GM18502 (cell line): ENCODE data around the gene MAMDC2.
"Not testable (repeated sequence)": the region's sequence is repeated elsewhere in the genome, so short reads cannot be mapped to it uniquely, and the experiment has no call there.

ENCODE experiments used
- ATAC-seq: cut with Tn5 transposase; IDR thresholded peaks from one replicate; pipeline ENCODE4 v1.9.1; 2021; ENCODE audit warnings: mild to moderate bottlenecking; ENCODE audit not compliant: unreplicated experiment, poor library complexity

Gene MAMDC2

GRCh38 chr9:70035691-70036090 lies 8.0 kb upstream of the MAMDC2 start:
- ATAC-seq = no peak

- ATAC-seq = no peak
Observed at GRCh38 chr9:70036641-70037040, 7.0 kb upstream of the MAMDC2 start.

GRCh38 chr9:70038171-70038621 lies 5.5 kb upstream of the MAMDC2 start:
- not testable (repeated sequence) for ATAC-seq

GRCh38 chr9:70040376-70040903 lies 3.2 kb upstream of the MAMDC2 start:
- ATAC-seq = no peak

DNA sequence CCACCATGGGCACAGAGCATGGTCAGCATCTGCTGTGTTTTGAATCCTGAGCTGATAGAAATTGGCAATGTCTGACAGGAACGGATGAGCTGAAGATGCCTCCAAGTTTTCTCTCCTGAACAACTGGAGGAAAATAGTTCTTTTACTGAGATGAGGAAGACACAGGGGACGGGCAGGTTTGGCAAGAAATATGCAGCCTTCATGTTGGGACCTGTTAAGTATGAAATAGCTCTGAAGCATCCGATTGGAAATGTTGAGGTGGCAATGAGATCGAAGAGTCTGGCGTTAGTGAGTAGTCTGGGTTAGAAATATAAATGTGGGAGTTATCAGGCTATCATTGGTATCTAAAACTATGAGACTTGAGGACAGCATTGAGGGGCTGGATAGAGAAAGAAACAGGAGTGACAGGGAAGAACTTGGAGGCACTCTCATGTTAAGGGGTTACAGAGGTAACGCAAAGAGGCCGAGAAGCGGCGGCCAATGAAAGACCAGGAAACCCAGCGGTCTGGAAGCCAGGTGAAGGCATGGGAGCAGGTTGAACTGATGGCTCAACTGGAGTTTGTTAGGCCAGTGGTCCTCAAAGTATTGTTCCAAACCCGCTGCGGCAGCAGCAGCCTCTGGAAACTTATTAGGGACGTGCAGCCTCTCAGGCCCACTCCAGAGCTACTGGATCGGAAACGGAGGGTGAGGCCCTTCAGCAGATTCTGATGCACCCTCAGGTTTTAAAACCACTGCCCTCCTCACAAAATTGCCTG lies 1.0 kb upstream of the MAMDC2 start:
- ATAC-seq = no peak

- no peak for ATAC-seq
Observed at GRCh38 chr9:70043285-70043684, 363 bp upstream of the MAMDC2 start.

DNA sequence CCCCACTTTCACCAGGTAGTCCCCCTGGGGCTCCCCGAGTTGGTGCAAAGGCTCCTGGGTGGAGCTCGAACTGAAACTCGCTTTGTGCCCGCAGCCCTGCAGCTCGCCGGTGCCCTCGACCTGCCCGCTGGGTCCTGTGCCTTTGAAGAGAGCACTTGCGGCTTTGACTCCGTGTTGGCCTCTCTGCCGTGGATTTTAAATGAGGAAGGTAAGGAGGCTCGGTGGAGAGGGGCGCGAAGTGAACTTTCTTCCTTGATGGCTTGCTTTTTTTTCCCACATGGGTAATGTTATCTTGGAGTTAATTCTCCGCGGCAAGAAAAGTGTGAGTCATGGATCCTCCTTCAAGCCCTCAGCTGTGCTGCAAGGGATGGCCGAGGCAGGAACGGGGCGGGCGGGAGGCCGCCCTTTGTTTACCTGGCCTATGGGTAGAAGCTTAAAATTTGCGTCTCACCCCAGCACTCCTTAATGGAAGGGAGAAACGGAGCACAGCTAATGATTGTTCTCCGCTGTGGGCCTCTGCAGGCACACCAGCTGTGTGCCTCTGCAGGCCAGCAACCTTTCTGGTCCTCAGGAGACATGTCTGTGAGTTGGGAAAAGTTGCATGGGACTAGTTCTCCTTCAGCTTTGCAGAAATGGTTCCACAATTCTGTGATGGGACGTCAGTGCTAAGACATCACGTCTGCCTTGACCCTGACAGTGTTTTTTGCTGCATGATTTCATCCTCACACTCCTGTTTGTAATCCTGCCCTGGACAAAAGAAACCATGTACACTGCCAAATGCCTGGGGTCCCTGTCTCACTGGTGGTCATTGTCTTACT lies 1.1 kb downstream of the MAMDC2 start:
- ATAC-seq = no peak

DNA sequence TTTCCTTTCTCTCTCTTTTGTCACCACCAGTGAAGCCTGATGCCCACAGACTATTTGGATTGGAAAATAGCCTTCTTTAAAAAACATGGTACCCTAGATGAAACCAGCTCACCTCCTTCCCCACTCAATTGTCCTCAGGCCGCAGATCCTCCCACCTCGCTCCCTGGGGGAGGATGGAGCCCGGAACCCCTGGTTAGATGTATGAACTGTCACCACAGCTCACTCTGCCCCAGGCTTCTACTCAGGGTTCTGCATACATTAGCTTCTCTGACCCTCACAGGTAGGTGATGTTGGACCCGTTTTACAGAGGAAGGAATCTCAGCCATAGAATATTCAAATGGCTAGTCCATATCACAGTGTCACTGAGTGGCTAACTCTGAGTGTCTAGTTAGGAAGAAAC lies 1.8 kb downstream of the MAMDC2 start:
- ATAC-seq = no peak

DNA sequence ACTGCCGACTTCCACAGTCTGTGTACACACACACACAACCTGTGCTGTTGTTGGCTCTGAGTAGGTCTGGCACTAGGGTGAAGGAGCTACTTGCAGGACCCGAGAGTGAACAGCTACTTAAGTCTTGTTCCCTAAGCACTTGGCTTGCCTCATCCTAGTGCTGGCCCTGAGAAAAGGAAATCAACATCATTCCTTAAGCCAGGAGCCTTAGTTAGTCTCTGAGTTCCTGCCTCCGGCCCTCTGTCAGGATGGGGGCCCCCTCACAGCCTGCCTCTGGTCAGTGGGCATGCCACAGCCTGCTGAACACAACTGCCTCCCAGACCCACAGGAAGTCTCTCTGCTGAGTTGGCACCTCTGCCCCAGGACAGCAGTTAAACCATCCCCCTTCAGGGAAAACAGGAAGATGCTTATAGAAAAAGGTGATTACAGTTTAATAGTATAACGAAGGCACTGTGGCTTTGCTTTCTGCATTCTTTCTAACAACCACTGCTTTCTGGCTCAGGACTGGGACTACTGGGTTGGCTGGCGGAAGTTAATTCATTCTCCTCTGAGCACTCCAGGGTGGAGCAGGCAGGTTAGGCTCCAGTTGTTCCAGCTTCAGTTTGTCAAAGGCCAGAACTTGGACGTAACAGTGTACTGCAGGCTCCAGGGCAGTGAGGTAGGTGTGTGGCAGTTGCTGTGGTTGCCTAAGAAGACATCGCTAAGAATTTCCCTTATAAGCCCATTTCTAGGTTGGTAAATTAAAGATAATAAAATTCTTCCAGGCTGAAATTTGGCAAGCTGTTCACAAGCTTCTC lies 2.8 kb downstream of the MAMDC2 start:
- no peak for ATAC-seq

DNA sequence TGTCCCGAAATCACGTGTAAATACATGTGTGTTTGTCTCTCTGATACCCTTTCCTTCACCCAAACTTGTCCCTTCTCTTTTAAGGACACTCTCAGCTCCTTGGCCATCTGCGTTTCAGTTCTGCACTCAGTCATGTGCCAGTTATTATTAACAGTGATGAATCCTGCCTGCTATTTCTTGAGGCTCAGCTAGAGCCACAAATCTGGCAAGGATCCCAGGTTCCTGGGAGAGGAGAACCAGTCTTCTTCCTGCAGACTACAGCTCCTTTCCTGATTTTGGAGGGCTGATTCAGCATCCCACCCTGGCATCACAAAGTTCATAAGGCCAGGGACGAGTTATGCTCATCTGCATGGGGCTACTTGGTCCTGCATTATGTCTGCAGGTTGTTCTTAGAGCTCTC lies 5.6 kb downstream of the MAMDC2 start:
- no peak for ATAC-seq

DNA sequence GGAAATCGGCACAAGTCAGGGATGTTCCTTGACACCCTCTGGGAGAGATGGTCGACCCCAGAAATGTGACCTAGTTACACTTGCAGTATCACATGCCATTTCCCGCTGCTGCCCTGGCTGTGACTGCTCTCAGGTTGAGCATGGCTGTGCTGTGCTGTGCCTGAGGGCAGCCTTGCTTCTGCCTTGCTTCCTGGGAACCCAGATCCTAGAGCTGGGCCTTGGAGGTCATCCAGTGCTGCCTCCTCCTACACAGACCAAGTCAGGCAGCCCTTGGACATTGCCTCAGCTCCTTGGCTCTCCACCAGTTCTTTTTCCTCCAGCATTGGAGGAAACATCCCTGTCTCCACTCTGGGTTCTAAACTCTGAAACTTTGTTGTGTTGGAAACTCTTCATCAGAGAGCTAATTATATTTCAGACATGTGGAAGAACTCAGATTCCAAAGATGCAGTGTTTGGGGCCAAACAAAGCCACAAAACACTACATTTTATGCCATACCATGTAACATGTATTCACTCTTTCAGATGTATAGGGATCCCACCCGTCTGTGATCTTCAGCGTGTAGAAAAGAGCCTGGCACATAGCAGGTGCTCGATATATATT lies 6.1 kb downstream of the MAMDC2 start:
- ATAC-seq = no peak

DNA sequence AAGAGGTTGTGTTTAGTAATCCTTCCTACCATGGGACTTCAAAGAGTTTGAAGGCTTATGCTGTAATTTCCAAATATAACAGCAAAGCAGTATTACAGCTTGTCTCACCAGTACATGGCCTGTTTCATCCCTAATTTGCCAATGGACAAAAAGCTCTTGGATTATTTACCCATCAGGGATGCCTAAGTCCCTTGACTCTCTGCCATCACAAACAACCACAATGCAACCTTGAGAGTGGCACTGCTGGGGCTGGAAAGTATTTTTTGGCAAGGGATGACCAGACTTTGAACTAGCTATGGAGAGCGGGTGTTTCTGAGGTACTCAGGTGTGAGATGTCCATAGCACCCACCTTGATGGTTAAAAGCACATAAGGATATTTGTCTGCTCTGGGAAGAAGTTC lies 9.1 kb downstream of the MAMDC2 start:
- ATAC-seq = no peak

DNA sequence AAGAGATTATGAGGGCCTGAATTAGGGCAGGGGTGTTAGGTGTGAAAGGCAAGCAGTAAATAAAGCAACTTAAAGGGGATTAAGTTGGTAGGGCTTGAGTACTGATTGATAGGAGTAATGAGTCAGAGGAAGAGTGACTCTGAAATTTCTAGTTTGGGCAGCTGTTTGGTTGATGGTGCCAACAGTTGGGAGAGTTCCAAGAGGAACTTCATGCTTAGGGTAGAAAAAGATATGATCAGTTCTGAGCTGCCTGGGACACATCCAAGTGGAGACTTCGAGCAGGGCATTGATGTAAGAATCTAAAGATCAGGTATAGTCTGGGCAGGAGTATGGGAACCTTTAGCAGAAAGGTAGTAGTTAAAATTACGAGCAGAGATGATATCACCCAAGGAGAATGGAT lies 10.2 kb downstream of the MAMDC2 start:
- no peak for ATAC-seq

DNA sequence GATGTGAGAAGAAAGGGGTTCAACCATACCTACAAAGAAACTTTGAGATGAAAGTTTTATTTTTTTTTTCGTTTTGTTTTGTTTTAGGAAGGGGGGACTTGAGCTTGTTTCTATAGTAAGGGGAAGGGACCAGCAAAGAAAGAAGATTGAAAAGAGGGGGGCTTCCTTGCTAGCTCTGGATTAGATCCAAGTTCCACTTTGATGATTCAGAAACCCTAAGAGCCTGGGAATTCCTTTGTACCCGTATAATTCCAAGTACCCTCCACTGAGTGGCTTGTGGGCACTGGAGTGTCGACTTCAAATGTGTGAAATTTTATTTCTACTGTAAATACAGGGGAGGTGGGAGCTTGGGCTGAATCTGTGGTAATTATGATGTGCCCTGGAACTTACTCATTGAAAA lies 10.9 kb downstream of the MAMDC2 start:
- no peak for ATAC-seq

- ATAC-seq = no peak
Observed at GRCh38 chr9:70055406-70056210, 12.0 kb downstream of the MAMDC2 start.

GRCh38 chr9:70056211-70056944 lies 12.7 kb downstream of the MAMDC2 start:
- no peak for ATAC-seq

DNA sequence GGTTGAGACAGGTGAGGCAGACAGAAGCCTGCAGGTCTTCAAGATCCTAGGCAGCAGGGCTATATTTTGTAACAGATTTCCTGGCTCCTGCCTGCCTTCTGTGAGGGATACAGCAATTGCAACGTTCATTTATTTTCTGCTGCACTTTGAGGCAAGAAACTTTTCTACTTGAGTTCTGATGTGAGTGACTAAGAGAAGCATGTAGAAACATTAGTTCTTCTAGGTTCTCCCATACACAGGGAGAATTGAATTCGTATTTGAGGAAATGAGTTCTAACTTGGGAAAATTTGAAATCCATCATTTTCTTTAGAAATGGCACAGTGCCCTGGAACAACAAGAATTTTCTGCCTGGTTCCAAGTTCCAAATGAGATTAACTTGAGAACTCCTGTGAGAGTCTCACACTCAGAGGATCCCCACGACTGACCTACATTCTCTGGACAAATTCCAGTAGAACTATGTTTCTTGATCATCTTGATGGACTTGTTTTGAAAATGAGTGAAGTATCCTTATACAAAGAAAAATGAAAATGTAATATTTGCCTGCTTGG lies 15.0 kb downstream of the MAMDC2 start:
- ATAC-seq = no peak

- ATAC-seq = no peak
Observed at GRCh38 chr9:70060148-70060882, 16.7 kb downstream of the MAMDC2 start.
